PC-3 (cell line): ENCODE data around the gene PRKN.

ENCODE experiments used
- CTCF ChIP-seq: fragments of 300-600 bp; sonication (generic); conservative IDR thresholded peaks from 2 replicates; pipeline ENCODE4 v1.5.1; 2017; ENCODE audit warnings: antibody characterized with exemption, low read depth, mild to moderate bottlenecking, low read length
- EZH2 ChIP-seq: fragments of 300-600 bp; sonication (generic); IDR thresholded peaks from one replicate; pipeline ENCODE4 v1.6.1; 2017; ENCODE audit warnings: antibody characterized with exemption, mild to moderate bottlenecking, low read length; ENCODE audit not compliant: unreplicated experiment

GRCh38 chr6:161694995-161695394, 1032.6 kb downstream of the PRKN start:
- TF ChIP-seq CTCF: peak; percentile 63
- no peak for TF ChIP-seq EZH2
